NCI-H524 treated with DMSO at 0.1 percent for 48 hours (cell line): ENCODE data around the gene KBTBD4.
A peak's percentile ranks its signal among the peaks of the same experiment; 100 is the strongest.

Experiments
- DNase-seq: peaks from one replicate; lab custom pipeline; 2025; lab: John Stamatoyannopoulos, UW

Gene KBTBD4

DNA sequence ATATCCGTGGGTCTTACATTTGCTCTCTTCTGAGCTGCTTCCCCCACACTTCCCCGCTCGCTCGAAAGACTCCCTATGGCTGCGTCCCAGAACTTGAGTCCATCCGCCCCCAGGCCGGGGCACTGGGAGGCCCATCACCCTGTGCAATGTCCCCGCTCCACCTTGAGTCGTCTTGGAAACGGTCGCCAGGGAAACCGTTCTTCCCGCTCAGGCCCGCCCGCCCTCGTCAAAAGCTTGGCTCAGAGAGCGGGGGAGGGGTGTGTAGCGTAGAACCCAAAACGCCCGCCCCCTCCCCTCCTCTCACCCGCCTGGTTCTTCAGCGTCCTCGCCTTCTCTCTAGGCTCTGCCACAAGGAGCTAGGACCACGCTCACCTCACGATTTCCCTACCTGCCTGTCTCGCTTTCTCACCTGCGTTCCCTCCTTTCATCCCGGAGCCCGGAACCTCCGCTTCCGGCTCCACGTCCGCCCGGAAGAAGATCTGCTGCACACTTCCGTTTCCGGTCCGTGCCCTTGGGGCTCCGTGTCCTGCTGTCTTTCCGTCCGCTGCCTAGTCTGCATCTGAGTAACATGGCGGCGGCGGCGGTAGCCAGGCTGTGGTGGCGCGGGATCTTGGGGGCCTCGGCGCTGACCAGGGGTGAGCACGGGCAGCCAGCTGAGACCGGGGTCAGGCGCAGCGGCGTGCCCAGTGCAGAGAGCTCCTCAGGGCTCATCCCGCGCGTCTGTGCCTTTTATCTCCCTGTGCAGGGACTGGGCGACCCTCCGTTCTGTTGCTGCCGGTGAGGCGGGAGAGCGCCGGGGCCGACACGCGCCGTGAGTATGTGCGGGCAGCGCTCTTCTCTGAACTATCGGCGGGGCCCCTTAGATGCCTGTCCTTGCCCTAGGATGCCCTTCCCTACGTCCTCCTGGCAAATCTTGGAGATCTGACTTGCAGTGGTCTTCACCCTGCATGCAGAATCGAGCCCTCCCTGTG is at the start of gene KBTBD4, which contains the start of gene NDUFS3:
Gene KBTBD4 (minus strand): TSS at position 447 of the 971 bp plus-strand sequence. CDS start 19 bp downstream, at position 428.
Gene NDUFS3 (plus strand): TSS at position 551 of the 971 bp plus-strand sequence. CDS start 18 bp downstream, at position 569.
- peak; percentile 68 for DNase-seq

DNA sequence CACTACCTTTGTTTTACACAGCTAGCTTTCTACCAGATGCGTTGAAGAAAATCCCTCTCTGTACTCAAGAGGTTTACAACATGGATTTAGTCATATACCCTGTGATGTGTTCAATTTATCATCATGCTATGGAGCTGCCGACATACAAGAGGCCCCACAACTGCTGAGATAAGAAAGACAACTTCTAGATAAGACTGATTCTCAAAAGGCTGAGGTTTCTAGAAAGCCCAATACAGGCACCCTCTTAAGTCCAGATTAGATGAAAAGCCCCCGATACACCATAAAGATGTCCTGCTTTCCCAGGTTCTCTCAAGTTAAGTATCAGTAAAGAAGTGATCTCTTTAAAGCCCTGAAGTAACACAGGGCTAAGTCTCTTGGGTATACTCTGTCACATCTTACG is 49.3 kb upstream of the KBTBD4 start:
- DNase-seq = no peak

DNA sequence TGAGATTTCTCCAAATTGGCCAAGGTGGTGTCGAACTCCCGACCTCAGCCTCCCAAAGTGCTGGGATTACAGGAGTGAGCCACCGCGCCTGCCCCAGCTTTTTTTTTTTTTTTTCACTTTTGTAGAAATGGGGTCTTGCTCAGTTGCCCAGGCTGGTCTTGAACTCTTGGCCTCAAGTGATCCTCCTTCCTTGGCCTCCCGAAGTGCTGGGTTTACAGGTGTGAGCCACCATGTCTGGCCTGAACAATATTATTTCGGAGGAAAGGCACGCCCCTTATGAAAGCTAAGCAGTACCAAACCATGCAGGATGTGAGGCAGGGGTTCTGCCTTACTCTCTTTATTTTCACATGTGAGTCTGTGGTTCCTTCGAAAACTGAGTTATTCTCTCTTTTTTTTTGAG is 47.5 kb upstream of the KBTBD4 start:
- no peak for DNase-seq

DNA sequence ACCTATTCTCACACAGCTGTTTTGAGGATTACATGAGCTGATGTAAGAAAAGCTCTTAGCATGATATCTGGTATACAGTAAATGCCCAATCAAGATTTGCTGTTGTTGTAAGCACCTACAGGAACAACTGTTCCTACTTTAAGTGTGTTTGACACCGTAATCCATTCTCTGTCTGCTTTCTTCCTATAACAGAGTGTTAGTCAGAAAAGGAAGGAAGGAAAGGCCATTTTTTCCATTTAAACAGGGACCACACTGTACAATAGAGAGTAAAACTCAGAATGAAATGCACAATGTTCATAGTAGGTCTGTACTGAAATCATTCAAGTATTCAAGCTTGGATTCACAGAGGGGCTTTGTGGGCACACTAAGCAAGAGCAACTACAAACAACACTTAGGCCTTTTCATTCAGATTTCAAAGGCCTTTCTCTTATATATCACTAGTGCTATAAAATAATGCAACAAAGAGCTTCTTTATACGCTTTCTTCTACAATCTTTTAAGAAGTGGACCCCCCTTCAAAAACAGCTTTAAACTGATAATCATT is 42.1 kb upstream of the KBTBD4 start:
- DNase-seq = no peak

- no peak for DNase-seq
Measured at GRCh38 chr11:47617417-47617809, 38.6 kb upstream of the KBTBD4 start.

- DNase-seq = no peak
Measured at GRCh38 chr11:47616726-47617416, 38.1 kb upstream of the KBTBD4 start.

GRCh38 chr11:47615249-47615648 is 36.5 kb upstream of the KBTBD4 start:
- no peak for DNase-seq

DNA sequence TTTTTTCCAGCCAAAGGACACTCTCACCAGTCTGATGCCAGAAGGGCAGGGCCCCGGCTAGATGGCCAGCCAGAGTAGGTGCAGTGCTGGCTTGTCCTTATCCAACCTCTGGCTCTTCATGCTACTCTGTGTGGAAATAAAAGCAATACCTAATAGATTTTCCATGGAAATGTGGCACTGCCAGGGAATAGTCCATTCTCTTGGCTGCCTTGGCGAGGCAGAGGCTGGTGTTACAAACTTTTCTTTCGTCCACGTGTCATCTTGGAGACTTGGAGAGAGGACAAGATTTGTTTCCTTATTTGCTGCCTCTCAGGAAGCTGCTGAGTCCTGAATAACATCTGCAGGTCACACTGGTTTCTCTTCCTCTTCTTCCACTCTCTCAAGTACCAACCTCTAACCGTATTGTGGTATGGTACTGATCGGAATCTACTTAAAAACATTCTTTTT is 32.6 kb upstream of the KBTBD4 start:
- DNase-seq = no peak

DNA sequence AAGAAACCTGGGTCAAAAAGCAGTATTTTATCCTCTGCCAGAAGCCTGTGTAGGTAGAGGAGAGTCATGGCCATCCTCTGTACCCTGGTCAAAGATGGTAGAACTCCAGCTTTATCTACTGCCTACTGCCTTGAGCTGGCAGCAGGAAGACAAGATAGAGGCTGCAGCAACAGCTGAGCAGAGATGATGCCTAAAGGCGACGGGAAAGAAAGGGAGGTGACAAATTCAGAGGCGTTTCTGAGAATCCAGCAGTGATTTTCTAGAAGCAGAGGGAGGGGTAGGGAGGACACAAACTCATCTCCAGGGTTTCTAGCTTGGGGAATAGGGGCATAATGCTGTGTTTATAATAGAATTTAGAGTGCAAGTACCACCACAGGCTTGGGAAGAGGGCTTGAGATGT is 30.9 kb upstream of the KBTBD4 start:
- DNase-seq = no peak

DNA sequence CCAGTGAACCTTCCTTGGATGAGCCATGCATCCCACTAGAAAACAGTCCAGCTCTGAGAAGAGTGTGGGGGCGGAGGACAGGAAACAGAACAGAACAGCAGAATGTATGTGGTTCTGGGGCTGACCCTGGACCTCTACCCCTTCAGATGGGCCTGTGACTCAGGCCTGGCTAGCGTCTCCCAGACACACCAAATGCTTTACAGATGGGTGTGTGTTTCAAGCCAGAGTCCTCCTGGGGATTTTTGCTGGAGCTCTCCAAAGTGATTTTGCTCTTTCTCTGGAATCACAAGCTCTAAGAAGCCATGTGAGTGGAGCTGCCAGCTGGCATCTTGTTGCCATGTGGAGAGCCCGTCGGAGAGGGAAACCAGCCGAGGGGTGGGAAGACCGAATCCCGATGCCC is 28.6 kb upstream of the KBTBD4 start:
- peak; percentile 42 for DNase-seq

GRCh38 chr11:47606731-47607130 is 28.0 kb upstream of the KBTBD4 start:
- DNase-seq = no peak

GRCh38 chr11:47605921-47606320 is 27.2 kb upstream of the KBTBD4 start:
- DNase-seq = no peak

GRCh38 chr11:47603295-47603694 is 24.5 kb upstream of the KBTBD4 start:
- no peak for DNase-seq

GRCh38 chr11:47599902-47600301 is 21.1 kb upstream of the KBTBD4 start:
- no peak for DNase-seq

- DNase-seq = no peak
Measured at GRCh38 chr11:47595967-47596366, 17.2 kb upstream of the KBTBD4 start.

GRCh38 chr11:47595029-47595428 is 16.3 kb upstream of the KBTBD4 start:
- no peak for DNase-seq

- DNase-seq = no peak
Measured at GRCh38 chr11:47593934-47594855, 15.4 kb upstream of the KBTBD4 start, which contains the start of gene C1QTNF4. C1QTNF4 (minus strand) TSS chr11:47594411; CDS start chr11:47590810, 3,601 bp downstream.

DNA sequence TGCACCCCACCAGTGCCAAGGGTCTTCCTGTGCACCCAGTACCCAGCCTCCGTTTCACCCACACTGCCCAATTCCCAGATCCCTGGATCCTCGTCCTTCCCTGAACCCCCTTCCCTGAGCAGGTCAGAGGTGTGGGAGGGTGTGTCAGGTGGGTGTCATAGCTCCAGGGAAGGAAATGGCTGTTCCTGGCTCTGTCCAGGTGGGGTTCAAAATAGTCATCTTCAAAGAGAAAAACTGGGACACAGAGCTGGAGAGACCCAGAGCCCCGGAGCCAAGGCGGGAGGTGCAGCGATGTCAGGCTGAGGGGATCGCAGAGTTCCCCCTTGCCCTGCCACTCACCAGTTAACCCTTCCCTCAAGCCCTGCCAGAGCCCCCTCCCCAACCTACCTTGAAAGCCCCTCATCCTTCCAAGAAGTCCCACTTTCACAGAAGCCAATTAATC is 14.7 kb upstream of the KBTBD4 start:
- DNase-seq = no peak

DNA sequence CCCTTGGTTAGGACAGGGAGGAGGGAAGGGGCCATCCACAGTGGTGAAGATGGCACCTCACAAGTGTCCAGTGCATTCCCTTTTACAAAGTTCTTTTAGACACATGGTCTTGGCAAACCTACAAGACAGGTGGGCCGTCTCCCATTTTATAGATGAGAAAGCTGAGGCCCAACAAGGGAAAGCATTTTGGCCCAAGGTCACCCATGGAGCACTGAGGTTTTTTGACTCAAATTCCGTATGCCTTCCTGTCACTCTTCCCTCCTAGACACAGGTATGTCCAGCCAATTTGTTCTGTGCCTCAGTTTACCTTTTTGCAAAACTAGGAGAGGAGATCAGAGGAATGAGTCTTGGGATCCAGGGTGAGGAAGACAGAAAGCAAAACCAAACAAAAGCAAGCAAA is 14.2 kb upstream of the KBTBD4 start:
- DNase-seq = no peak

DNA sequence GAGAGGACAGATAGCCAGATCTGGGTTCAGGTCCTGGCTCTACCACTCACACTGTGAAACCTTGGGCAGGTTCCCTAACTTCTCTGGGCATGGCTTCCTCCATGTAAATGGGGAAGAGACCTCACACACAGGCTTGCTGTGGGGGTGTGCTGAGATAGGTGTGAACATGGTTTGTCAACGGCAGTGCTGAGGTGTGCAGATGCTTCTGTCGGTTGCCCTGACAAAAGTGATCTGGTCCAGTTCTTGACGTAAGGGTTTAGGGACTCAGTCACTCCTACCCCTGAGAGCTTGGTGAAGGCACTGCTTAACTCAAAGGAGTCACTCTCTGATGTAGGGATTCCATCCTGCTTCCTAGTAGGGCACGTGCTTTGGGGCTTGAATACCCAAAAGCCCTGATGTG is 13.5 kb upstream of the KBTBD4 start:
- no peak for DNase-seq

DNA sequence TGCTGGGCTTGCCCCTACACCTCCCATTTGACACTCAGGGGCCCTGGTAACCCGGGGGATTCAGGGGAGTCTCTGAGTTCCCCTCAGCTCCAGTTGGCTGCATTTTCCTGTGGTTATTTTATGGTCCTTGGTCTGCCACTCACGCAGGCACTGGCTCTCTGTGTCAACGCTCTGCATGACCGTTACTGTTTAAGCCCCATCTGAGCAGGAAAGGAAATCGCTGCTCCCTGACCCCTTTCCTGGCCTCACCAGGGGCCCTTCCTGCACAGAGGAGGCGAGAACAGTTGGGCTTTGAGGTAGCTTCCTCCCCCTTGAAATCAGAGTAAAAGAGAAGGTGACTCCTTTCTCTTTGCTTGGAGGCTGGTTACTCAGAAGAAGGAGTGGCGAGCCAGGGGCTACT is 13.0 kb upstream of the KBTBD4 start:
- no peak for DNase-seq
